H1 (cell line): Measurements from ENCODE around the gene SPRR1A. TPM values are rescaled to one million over a fixed set of nuclear protein-coding genes. Genes with fewer than 3 reads are reported as not detected.

Experiments used
- CTCF ChIA-PET: fragments of 300-600 bp; sonication (Branson Sonifier 250); formaldehyde crosslinking; loops from one replicate; lab custom pipeline; 2021; ENCODE audit not compliant: partially characterized antibody; lab: Charles Lee
- POLR2A ChIA-PET: fragments of 300-600 bp; sonication (Branson Sonifier 250); formaldehyde crosslinking; loops from one replicate; lab custom pipeline; 2021; ENCODE audit warnings: inconsistent platforms; ENCODE audit not compliant: partially characterized antibody; lab: Charles Lee
- DNase-seq, 2 experiments: peaks; one replicate each; pipeline versions ENCODE4 v3.0.0 to v3.0.0-alpha.2; 2010 to 2022; ENCODE audit warnings: low spot score in 2 of 2, low read depth in 1 of 2, mixed read lengths in 1 of 2
- FAIRE-seq: peaks from 2 replicates; lab custom pipeline; 2011; peaks lifted over from hg19 to GRCh38; lab: Jason Lieb, UNC
- H2AFZ ChIP-seq: 2 replicates; pipeline ENCODE4 v1.8.1; 2012; ENCODE audit warnings: low read length, inconsistent platforms
- H2AK5ac ChIP-seq: 2 replicates; pipeline ENCODE4 v1.6.1; 2013; ENCODE audit warnings: low read depth, low read length
- H2BK120ac ChIP-seq: replicated peaks from 2 replicates; pipeline ENCODE3; 2013; ENCODE audit warnings: low read depth, low read length, inconsistent platforms
- H2BK12ac ChIP-seq: 2 replicates; pipeline ENCODE4 v1.6.1; 2013; ENCODE audit warnings: low read depth, low read length
- H2BK15ac ChIP-seq: 2 replicates; pipeline ENCODE4 v1.6.1; 2013; ENCODE audit warnings: low read length
- H2BK20ac ChIP-seq: 2 replicates; pipeline ENCODE4 v1.6.1; 2013; ENCODE audit warnings: low read length
- H2BK5ac ChIP-seq: 2 replicates; pipeline ENCODE4 v1.6.1; 2013; ENCODE audit warnings: low read depth, low read length
- H3K14ac ChIP-seq: 2 replicates; pipeline ENCODE4 v1.6.1; 2013; ENCODE audit warnings: inconsistent platforms; ENCODE audit not compliant: insufficient read length
- H3K18ac ChIP-seq: 2 replicates; pipeline ENCODE4 v1.6.1; 2013; ENCODE audit warnings: low read length; ENCODE audit errors: extremely low read depth
- H3K23ac ChIP-seq: 2 replicates; pipeline ENCODE4 v1.6.1; 2013; ENCODE audit warnings: inconsistent platforms; ENCODE audit not compliant: insufficient read length
- H3K23me2 ChIP-seq: 2 replicates; pipeline ENCODE4 v1.6.1; 2013; ENCODE audit warnings: low read depth, low read length
- H3K27ac ChIP-seq: 2 replicates; pipeline ENCODE4 v1.6.1; 2011; ENCODE audit warnings: low read depth, low read length, inconsistent platforms
- H3K27me3 ChIP-seq, 4 experiments: replicated peaks in 1 of 4; 1 replicate in 1 of 4; 2 replicates in 3 of 4; pipeline versions ENCODE4 v1.6.1 to v1.8.1; 2011 to 2013; ENCODE audit warnings: low read length in 3 of 4, mild to moderate bottlenecking in 3 of 4, inconsistent platforms in 2 of 4, mixed read lengths in 2 of 4, moderate library complexity in 1 of 4; ENCODE audit not compliant: control insufficient read depth in 3 of 4, insufficient read depth in 3 of 4; ENCODE audit errors: extremely low read depth in 1 of 4
- H3K36me3 ChIP-seq, 4 experiments: 2 replicates each; pipeline versions ENCODE4 v1.6.1 to v1.8.1; 2011 to 2013; ENCODE audit warnings: mild to moderate bottlenecking in 4 of 4, low read length in 3 of 4, moderate library complexity in 2 of 4, control low read depth in 1 of 4, inconsistent platforms in 1 of 4; ENCODE audit not compliant: insufficient read depth in 4 of 4, control insufficient read depth in 2 of 4
- H3K4ac ChIP-seq: replicated peaks from 2 replicates; pipeline ENCODE3; 2013; ENCODE audit warnings: low read length, low read depth, mixed read lengths, inconsistent platforms; ENCODE audit not compliant: insufficient read length
- H3K4me1 ChIP-seq, 4 experiments: replicated peaks in 1 of 4; 1 replicate in 1 of 4; 2 replicates in 3 of 4; pipeline versions ENCODE4 v1.6.1 to v1.8.1; 2011 to 2013; ENCODE audit warnings: low read length in 3 of 4, inconsistent platforms in 2 of 4, mixed read lengths in 1 of 4; ENCODE audit not compliant: insufficient read depth in 4 of 4, control insufficient read depth in 3 of 4
- H3K4me2 ChIP-seq, 2 experiments: 2 replicates each; pipeline versions ENCODE4 v1.6.1 to v1.8.1; 2011 to 2013; ENCODE audit warnings: low read depth in 2 of 2, low read length in 2 of 2, control low read depth in 1 of 2, inconsistent platforms in 1 of 2, mild to moderate bottlenecking in 1 of 2; ENCODE audit not compliant: insufficient read depth in 1 of 2
- H3K4me3 ChIP-seq, 4 experiments: fragments of 200-600, 300-600 bp in 1 of 4; sonication (generic), shearing (Covaris generic), sonication (Bioruptor Twin) in 1 of 4; 2 replicates each; pipeline versions ENCODE4 v1.5.1 to v1.8.1; 2011 to 2016; ENCODE audit warnings: low read length in 4 of 4, low read depth in 3 of 4, control low read depth in 2 of 4, inconsistent platforms in 2 of 4, mild to moderate bottlenecking in 2 of 4, mixed read lengths in 1 of 4, moderate library complexity in 1 of 4; ENCODE audit not compliant: insufficient read depth in 2 of 4; ENCODE audit errors: extremely low read depth in 1 of 4
- H3K56ac ChIP-seq: replicated peaks from 2 replicates; pipeline ENCODE3; 2013; ENCODE audit warnings: low read depth, mild to moderate bottlenecking, mixed read lengths, low read length, inconsistent platforms; ENCODE audit not compliant: insufficient read length
- H3K79me1 ChIP-seq: 2 replicates; pipeline ENCODE4 v1.6.1; 2013; ENCODE audit warnings: low read depth, low read length, control low read depth
- H3K79me2 ChIP-seq, 2 experiments: 2 replicates each; pipeline versions ENCODE4 v1.6.1 to v1.8.1; 2012 to 2013; ENCODE audit warnings: low read length in 2 of 2, mild to moderate bottlenecking in 2 of 2, inconsistent platforms in 1 of 2; ENCODE audit not compliant: insufficient read depth in 2 of 2, control insufficient read depth in 1 of 2
- H3K9ac ChIP-seq, 4 experiments: replicated peaks in 1 of 4; 1 replicate in 1 of 4; 2 replicates in 3 of 4; pipeline versions ENCODE4 v1.6.1 to v1.8.1; 2011 to 2013; ENCODE audit warnings: low read depth in 3 of 4, low read length in 3 of 4, control low read depth in 2 of 4, mild to moderate bottlenecking in 2 of 4, moderate library complexity in 2 of 4, inconsistent platforms in 1 of 4; ENCODE audit errors: extremely low read depth in 1 of 4
- H3K9me3 ChIP-seq, 2 experiments: 2 replicates each; pipeline versions ENCODE4 v1.6.1 to v1.8.1; 2012 to 2013; ENCODE audit warnings: mild to moderate bottlenecking in 2 of 2, moderate library complexity in 2 of 2, control low read depth in 1 of 2, inconsistent platforms in 1 of 2, low read depth in 1 of 2, low read length in 1 of 2, mixed read lengths in 1 of 2; ENCODE audit not compliant: insufficient read depth in 2 of 2
- H4K20me1 ChIP-seq, 2 experiments: replicated peaks in 1 of 2; 2 replicates each; pipeline versions ENCODE3 to v1.8.1; 2011 to 2013; ENCODE audit warnings: inconsistent platforms in 2 of 2, low read length in 2 of 2, mild to moderate bottlenecking in 1 of 2; ENCODE audit not compliant: insufficient read depth in 2 of 2, control insufficient read depth in 1 of 2
- H4K5ac ChIP-seq: 2 replicates; pipeline ENCODE4 v1.6.1; 2013; ENCODE audit warnings: low read length, low read depth, mixed read lengths, inconsistent platforms; ENCODE audit not compliant: insufficient read length
- H4K8ac ChIP-seq: 2 replicates; pipeline ENCODE4 v1.8.0; 2013; ENCODE audit warnings: mild to moderate bottlenecking, moderate library complexity, low read length, inconsistent platforms; ENCODE audit not compliant: insufficient read depth; ENCODE audit errors: extremely low read depth
- H4K91ac ChIP-seq: replicated peaks from 2 replicates; pipeline ENCODE3; 2013; ENCODE audit warnings: low read length, mixed read lengths, inconsistent platforms; ENCODE audit not compliant: insufficient read length
- CBX5 ChIP-seq: fragments of 300-800, 300-1000 bp; sonication (generic); IDR thresholded peaks from 2 replicates; pipeline ENCODE4 v1.7.1; 2016; ENCODE audit warnings: antibody characterized with exemption, low read length, low read depth
- CHD1 ChIP-seq: IDR thresholded peaks from 2 replicates; pipeline ENCODE4 v1.6.1; 2012; ENCODE audit warnings: low read depth, low read length, improper control_type of control experiment
- E2F6 ChIP-seq: IDR thresholded peaks from 2 replicates; pipeline ENCODE4 v1.6.1; 2012; ENCODE audit warnings: inconsistent platforms
- EGR1 ChIP-seq: IDR thresholded peaks from 2 replicates; pipeline ENCODE4 v1.6.1; 2011; ENCODE audit warnings: low read depth, low read length, borderline replicate concordance
- EP300 ChIP-seq, 2 experiments: IDR thresholded peaks; 1 replicate in 1 of 2; 2 replicates in 1 of 2; pipeline ENCODE4 v1.6.1; 2011 to 2012; ENCODE audit warnings: low read depth in 2 of 2, low read length in 2 of 2, mild to moderate bottlenecking in 2 of 2, borderline replicate concordance in 1 of 2, inconsistent platforms in 1 of 2, moderate library complexity in 1 of 2
- GABPA ChIP-seq: IDR thresholded peaks from 2 replicates; pipeline ENCODE4 v1.6.1; 2011; ENCODE audit warnings: mild to moderate bottlenecking, low read length, moderate library complexity, borderline replicate concordance; ENCODE audit not compliant: insufficient read depth
- KDM1A ChIP-seq: fragments of 200-600, 300-600 bp; sonication (generic); IDR thresholded peaks from 2 replicates; pipeline ENCODE4 v1.7.1; 2016; ENCODE audit warnings: mild to moderate bottlenecking, low read length, borderline replicate concordance
- MAFK ChIP-seq: IDR thresholded peaks from 2 replicates; pipeline ENCODE4 v1.6.1; 2012; ENCODE audit warnings: low read depth, mild to moderate bottlenecking, improper control_type of control experiment, low read length
- NANOG ChIP-seq: IDR thresholded peaks from 2 replicates; pipeline ENCODE4 v1.6.1; 2011; ENCODE audit warnings: low read length, low read depth, mild to moderate bottlenecking, inconsistent platforms; ENCODE audit not compliant: insufficient read depth, poor library complexity, severe bottlenecking
- RBBP5 ChIP-seq: IDR thresholded peaks from 2 replicates; pipeline ENCODE4 v1.7.1; 2012; ENCODE audit warnings: low read depth, mild to moderate bottlenecking, inconsistent platforms, low read length, moderate library complexity, borderline replicate concordance
- RNF2 ChIP-seq: fragments of 200-900, 300-1000 bp; sonication (generic); IDR thresholded peaks from 2 replicates; pipeline ENCODE4 v1.7.1; 2016; ENCODE audit warnings: borderline replicate concordance, low read depth, mild to moderate bottlenecking, antibody characterized with exemption, low read length; ENCODE audit not compliant: poor library complexity, severe bottlenecking; ENCODE audit errors: missing control alignments
- SIN3A ChIP-seq, 2 experiments: IDR thresholded peaks in 1 of 2; conservative IDR thresholded peaks in 1 of 2; 2 replicates each; pipeline ENCODE4 v1.6.1; 2011 to 2012; ENCODE audit warnings: low read length in 2 of 2, improper control_type of control experiment in 1 of 2, low read depth in 1 of 2, mild to moderate bottlenecking in 1 of 2
- WGBS, 2 experiments: shearing (Covaris generic) in 1 of 2; methylation state at CpG; one replicate each; pipeline versions ENCODE4 v1.1.6 to v1.1.7; 2013 to 2015; ENCODE audit warnings: low lambda C conversion rate in 2 of 2, mixed read lengths in 2 of 2, inconsistent platforms in 1 of 2, low coverage in 1 of 2, missing lambda C conversion rate in 1 of 2; ENCODE audit not compliant: insufficient replicate concordance in 2 of 2, insufficient coverage in 1 of 2, insufficient read length in 1 of 2; ENCODE audit errors: extremely low coverage in 1 of 2, missing lambda C conversion rate in 1 of 2; 5-methylcytosine and 5-hydroxymethylcytosine counted together
- polyA plus RNA-seq, 7 experiments: library from polyadenylated mRNA; depleted of rRNA in 3 of 7; stranded (reverse) in 5 of 7; unstranded in 2 of 7; fragments of >200 nt in 5 of 7; fragments of 200-250 nt in 2 of 7; gene quantifications; 1 replicate in 5 of 7; 2 replicates in 1 of 7; 4 replicates in 1 of 7; pipeline versions ENCODE4 v1.2.1 to v1.2.3, GENCODE V29; 2011 to 2013; ENCODE audit warnings: missing spikeins in 2 of 7, mixed read lengths in 2 of 7
- total RNA-seq: library from RNA; stranded (reverse); fragmentation: NEBNext Ultra II Directional; extraction: Animal tissue kit (Norgen Biotek cat#: 25700); gene quantifications from 2 replicates; pipeline ENCODE4 v1.2.1, GENCODE V29; 2021

Gene SPRR1A
- total and polyA plus RNA-seq, 2 of the 8 experiments (the other 6 are each of a cell fraction or from before 2014, with no cell fraction given), result not detected

- H3K23me2 ChIP-seq, result no peaks in the 10 kb centered on the region; the same call in 1 of the 2 replicates
- H4K8ac ChIP-seq, result no peak overlapping the region
- POLR2A ChIA-PET, result no interaction called here
- H3K4me1 ChIP-seq, result no peaks in the 10 kb centered on the region
- FAIRE-seq, result no peak
- no peak overlapping the region for H3K23ac ChIP-seq
- WGBS, 2 experiments, result 91% methylated on average over 3 of the region's 3 CpGs; no CpG with 5 or more reads in 1 of the 2 experiments
- DNase-seq, result no peak
- no peak overlapping the region for H2BK120ac ChIP-seq
- no peak overlapping the region for H3K56ac ChIP-seq
- no peaks in the 10 kb centered on the region for H3K79me1 ChIP-seq
- H3K27ac ChIP-seq, result no peak overlapping the region
- H4K91ac ChIP-seq, result no peak overlapping the region
- H4K20me1 ChIP-seq, result no peaks in the 10 kb centered on the region
- H2AK5ac ChIP-seq, result no peak overlapping the region
- H3K4me2 ChIP-seq, result no peak overlapping the region
- no peak overlapping the region for H4K5ac ChIP-seq
- no peaks in the 10 kb centered on the region for H3K79me2 ChIP-seq
- no peak overlapping the region for H3K14ac ChIP-seq
- CTCF ChIA-PET, result interaction anchor here (2.8 kb wide), 1 partner anchor 246 kb away, joined by 11 read pairs; no protein-coding TSS in a partner anchor
- no peak overlapping the region for H3K18ac ChIP-seq
- no peak overlapping the region for H2AFZ ChIP-seq
- H2BK15ac ChIP-seq, result no peak overlapping the region
- no peak overlapping the region for H2BK12ac ChIP-seq
- no peaks in the 10 kb centered on the region for H3K27me3 ChIP-seq
- no peaks in the 10 kb centered on the region for H3K9me3 ChIP-seq
- H2BK5ac ChIP-seq, result no peak overlapping the region
- no peak overlapping the region for H3K4ac ChIP-seq
- H3K36me3 ChIP-seq, result no peaks in the 10 kb centered on the region
- no peak overlapping the region for H3K4me3 ChIP-seq
- no peak overlapping the region for H2BK20ac ChIP-seq
- H3K9ac ChIP-seq, result no peak overlapping the region
- no peak for TF ChIP-seq E2F6
- no peak for TF ChIP-seq RBBP5
- TF ChIP-seq SIN3A (conservative IDR thresholded peaks at IDR 0.05 in 1 of 2, IDR thresholded peaks at IDR 0.05 in 1 of 2; ENCODE audit: low read depth in 1 of 2, low read length in 2 of 2), result no peak
- no peak for TF ChIP-seq KDM1A
- no peak for TF ChIP-seq EP300 (IDR thresholded peaks at IDR 0.05; ENCODE audit: borderline replicate concordance in 1 of 2, low read depth in 2 of 2, low read length in 2 of 2)
- TF ChIP-seq EGR1, result no peak
- no peak for TF ChIP-seq RNF2
- no peak for TF ChIP-seq NANOG
- TF ChIP-seq CBX5, result no peak
- TF ChIP-seq GABPA, result no peak
- no peak for TF ChIP-seq CHD1
- no peak for TF ChIP-seq MAFK
These were observed 37.6 kb upstream of the SPRR1A start for GRCh38 chr1:152946248-152946647.
